Non-pigmented ciliary epithelial cell (primary cell): ENCODE measurements around the gene FRMD4A.

Experiments
- DNase-seq: peaks from one replicate; pipeline ENCODE4 v3.0.0-alpha.2; 2010; ENCODE audit warnings: low read depth

Gene FRMD4A

GRCh38 chr10:13669182-13669855 lies 661.4 kb downstream of the FRMD4A start:
- DNase-seq = no peak

- no peak for DNase-seq
Observed at GRCh38 chr10:13668126-13668525, 662.6 kb downstream of the FRMD4A start.

GRCh38 chr10:13665516-13666262 lies 665.0 kb downstream of the FRMD4A start:
- no peak for DNase-seq

- DNase-seq = no peak
Observed at GRCh38 chr10:13661256-13661655, 669.5 kb downstream of the FRMD4A start.

- DNase-seq = no peak
Observed at GRCh38 chr10:13660551-13660920, 670.2 kb downstream of the FRMD4A start.

- no peak for DNase-seq
Observed at GRCh38 chr10:13659887-13660550, 670.7 kb downstream of the FRMD4A start.

GRCh38 chr10:13658871-13659685 lies 671.6 kb downstream of the FRMD4A start:
- DNase-seq = no peak

GRCh38 chr10:13658264-13658663 lies 672.5 kb downstream of the FRMD4A start:
- DNase-seq = no peak

GRCh38 chr10:13657101-13657680 lies 673.5 kb downstream of the FRMD4A start:
- DNase-seq = no peak

- DNase-seq = no peak
Observed at GRCh38 chr10:13656337-13657100, 674.2 kb downstream of the FRMD4A start.

- DNase-seq = no peak
Observed at GRCh38 chr10:13654846-13655245, 675.9 kb downstream of the FRMD4A start.

- no peak for DNase-seq
Observed at GRCh38 chr10:13654118-13654830, 676.5 kb downstream of the FRMD4A start.

GRCh38 chr10:13652860-13653259 lies 677.9 kb downstream of the FRMD4A start:
- no peak for DNase-seq

- no peak for DNase-seq
Observed at GRCh38 chr10:13651969-13652720, 678.6 kb downstream of the FRMD4A start.

- DNase-seq = no peak
Observed at GRCh38 chr10:13650961-13651360, 679.8 kb downstream of the FRMD4A start.

GRCh38 chr10:13649844-13650520 lies 680.7 kb downstream of the FRMD4A start:
- no peak for DNase-seq

- DNase-seq = no peak
Observed at GRCh38 chr10:13648425-13648824, 682.3 kb downstream of the FRMD4A start.

GRCh38 chr10:13644866-13645265 lies 685.9 kb downstream of the FRMD4A start:
- DNase-seq = no peak

GRCh38 chr10:13643016-13643415 lies 687.7 kb downstream of the FRMD4A start:
- DNase-seq = no peak
